ENCODE measurements around the gene CCNI2. TPM values are rescaled to one million over a fixed set of nuclear protein-coding genes. Genes with fewer than 3 reads are reported as not detected.

CCNI2 gene
- total RNA-seq, 2 experiments from 2014 or later, result 8.7 to 10.0 TPM

GRCh38 chr5:132778856-132779255, 31.6 kb downstream of the CCNI2 start:
- Mint-ChIP-seq H3K4me1 (ENCODE audit: low read depth) (peaks cover 8% of the 10 kb centered on the region), H3K27ac (no peak overlapping the region), H3K36me3 (ENCODE audit: low read depth) (no peaks in the 10 kb centered on the region), H3K27me3 (peaks cover 24% of the 10 kb centered on the region), H3K4me3 (no peak overlapping the region), H3K9me3 (no peaks in the 10 kb centered on the region)
- intact Hi-C loops (cut with micrococcal nuclease), result no loop called here
- TF ChIP-seq CTCF (IDR thresholded peaks at IDR 0.05), result no peak
- ATAC-seq, result no peak
- ChIA-PET POLR2A (no interaction called here), CTCF (interaction anchor here (2.9 kb wide), 1 partner anchor 41 kb away, joined by 12 read pairs; no protein-coding TSS in a partner anchor)
- no peak for DNase-seq

GRCh38 chr5:132779961-132780360, 32.7 kb downstream of the CCNI2 start:
- DNase-seq (no peak), ATAC-seq (no peak)
- Mint-ChIP-seq H3K36me3 (ENCODE audit: low read depth) (no peaks in the 10 kb centered on the region), H3K4me1 (ENCODE audit: low read depth) (peaks cover 8% of the 10 kb centered on the region), H3K27ac (no peak overlapping the region), H3K9me3 (no peaks in the 10 kb centered on the region), H3K27me3 (peaks cover 25% of the 10 kb centered on the region), H3K4me3 (no peak overlapping the region)
- intact Hi-C loops (cut with micrococcal nuclease), result no loop called here
- ChIA-PET POLR2A (no interaction called here), CTCF (interaction anchor here (2.9 kb wide), 1 partner anchor 40 kb away, joined by 12 read pairs; no protein-coding TSS in a partner anchor)
- no peak for TF ChIP-seq CTCF (IDR thresholded peaks at IDR 0.05)

- peaks cover 8% of the 10 kb centered on the region for H3K4me1 Mint-ChIP-seq (ENCODE audit: low read depth)
- H3K27ac Mint-ChIP-seq, result no peak overlapping the region
- no peaks in the 10 kb centered on the region for H3K9me3 Mint-ChIP-seq
- H3K4me3 Mint-ChIP-seq, result no peak overlapping the region
- intact Hi-C loops (cut with micrococcal nuclease), result no loop called here
- ATAC-seq, result no peak
- H3K27me3 Mint-ChIP-seq, result peaks cover 27% of the 10 kb centered on the region
- POLR2A ChIA-PET, result no interaction called here
- no peak for DNase-seq
- TF ChIP-seq CTCF (IDR thresholded peaks at IDR 0.05), result no peak
- CTCF ChIA-PET, result interaction anchor here (1.2 kb wide), 1 partner anchor 9 kb away, joined by 3 read pairs; no protein-coding TSS in a partner anchor
- no peaks in the 10 kb centered on the region for H3K36me3 Mint-ChIP-seq (ENCODE audit: low read depth)
Measured at GRCh38 chr5:132780577-132780976, 33.4 kb downstream of the CCNI2 start.

- intact Hi-C loops (cut with micrococcal nuclease), result no loop called here
- Mint-ChIP-seq H3K36me3 (ENCODE audit: low read depth) (no peaks in the 10 kb centered on the region), H3K4me3 (no peak overlapping the region), H3K9me3 (no peaks in the 10 kb centered on the region), H3K4me1 (ENCODE audit: low read depth) (peaks cover 8% of the 10 kb centered on the region), H3K27me3 (peaks cover 27% of the 10 kb centered on the region), H3K27ac (no peak overlapping the region)
- ATAC-seq (no peak), DNase-seq (no peak)
- CTCF ChIA-PET, result interaction anchor here (1.2 kb wide), 1 partner anchor 9 kb away, joined by 3 read pairs; no protein-coding TSS in a partner anchor
- TF ChIP-seq CTCF (IDR thresholded peaks at IDR 0.05), result no peak
- POLR2A ChIA-PET, result no interaction called here
Measured at GRCh38 chr5:132781029-132781428, 33.8 kb downstream of the CCNI2 start.

- TF ChIP-seq CTCF (IDR thresholded peaks at IDR 0.05), result no peak
- intact Hi-C loops (cut with micrococcal nuclease), result no loop called here
- Mint-ChIP-seq H3K27ac (no peak overlapping the region), H3K36me3 (ENCODE audit: low read depth) (no peaks in the 10 kb centered on the region), H3K27me3 (peaks cover 27% of the 10 kb centered on the region), H3K4me3 (no peak overlapping the region), H3K4me1 (ENCODE audit: low read depth) (peaks cover 6% of the 10 kb centered on the region), H3K9me3 (no peaks in the 10 kb centered on the region)
- ATAC-seq, result no peak
- ChIA-PET CTCF (interaction anchor here (1.2 kb wide), 1 partner anchor 8 kb away, joined by 3 read pairs; no protein-coding TSS in a partner anchor), POLR2A (no interaction called here)
- DNase-seq, result no peak
Measured at GRCh38 chr5:132782101-132782500, 34.9 kb downstream of the CCNI2 start.
